GM10266 (cell line): ENCODE results near the gene SLIT1.

Experiments used
- DNase-seq: peaks from one replicate; pipeline ENCODE4 v3.0.0; 2012; ENCODE audit errors: extremely low spot score
- CTCF ChIP-seq: IDR thresholded peaks from 2 replicates; pipeline ENCODE4 v1.5.1; 2012; ENCODE audit warnings: mild to moderate bottlenecking, low read depth; ENCODE audit not compliant: control insufficient read depth, insufficient read depth; ENCODE audit errors: missing control alignments

SLIT1 gene

GRCh38 chr10:97204826-97205679, 19.3 kb upstream of the SLIT1 start:
- DNase-seq = no peak
- no peak for TF ChIP-seq CTCF

GRCh38 chr10:97203220-97203619, 17.5 kb upstream of the SLIT1 start:
- no peak for TF ChIP-seq CTCF
- no peak for DNase-seq

- TF ChIP-seq CTCF = no peak
- no peak for DNase-seq
These were observed 14.9 kb upstream of the SLIT1 start for GRCh38 chr10:97200616-97201015.

GRCh38 chr10:97199152-97199551, 13.4 kb upstream of the SLIT1 start:
- no peak for TF ChIP-seq CTCF
- DNase-seq = no peak

GRCh38 chr10:97197030-97197500, 11.3 kb upstream of the SLIT1 start:
- DNase-seq = no peak
- no peak for TF ChIP-seq CTCF

- peak; percentile 86 for DNase-seq
- TF ChIP-seq CTCF = peak; percentile 68
These were observed 10.7 kb upstream of the SLIT1 start for GRCh38 chr10:97196223-97197029.
